ENCODE results near the gene CST3.
A peak's percentile ranks its signal among the peaks of the same experiment; 100 is the strongest.
"Not testable (repeated sequence)": the region's sequence is repeated elsewhere in the genome, so short reads cannot be mapped to it uniquely, and the experiment has no call there.

Gene CST3

DNA sequence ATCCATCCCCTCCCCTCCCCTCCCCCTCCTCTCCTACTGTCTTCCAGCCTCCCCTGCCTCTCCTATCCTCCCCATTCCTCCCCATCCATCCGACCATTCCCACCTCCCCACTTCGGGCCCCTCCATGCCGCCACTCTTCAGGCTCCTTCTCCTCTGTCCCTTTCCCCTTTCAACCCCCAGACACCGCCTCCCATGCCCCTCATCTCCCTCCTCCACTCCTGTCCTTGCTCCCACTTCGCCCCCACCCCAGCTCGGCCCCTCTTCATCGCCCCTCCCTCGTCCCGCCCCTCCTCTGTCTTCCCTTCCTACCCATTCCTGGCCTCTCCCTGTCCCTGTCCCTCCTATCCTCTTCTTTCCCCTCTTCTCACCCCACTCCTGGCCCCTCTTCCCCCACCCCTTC is 554 bp upstream of the CST3 start:
- DNase-seq (ENCODE audit: low read depth), result no peak
- H3K4me3 ChIP-seq (ENCODE audit: low read depth, low read length), result no peak overlapping the region
- TF ChIP-seq, protein P1, sequence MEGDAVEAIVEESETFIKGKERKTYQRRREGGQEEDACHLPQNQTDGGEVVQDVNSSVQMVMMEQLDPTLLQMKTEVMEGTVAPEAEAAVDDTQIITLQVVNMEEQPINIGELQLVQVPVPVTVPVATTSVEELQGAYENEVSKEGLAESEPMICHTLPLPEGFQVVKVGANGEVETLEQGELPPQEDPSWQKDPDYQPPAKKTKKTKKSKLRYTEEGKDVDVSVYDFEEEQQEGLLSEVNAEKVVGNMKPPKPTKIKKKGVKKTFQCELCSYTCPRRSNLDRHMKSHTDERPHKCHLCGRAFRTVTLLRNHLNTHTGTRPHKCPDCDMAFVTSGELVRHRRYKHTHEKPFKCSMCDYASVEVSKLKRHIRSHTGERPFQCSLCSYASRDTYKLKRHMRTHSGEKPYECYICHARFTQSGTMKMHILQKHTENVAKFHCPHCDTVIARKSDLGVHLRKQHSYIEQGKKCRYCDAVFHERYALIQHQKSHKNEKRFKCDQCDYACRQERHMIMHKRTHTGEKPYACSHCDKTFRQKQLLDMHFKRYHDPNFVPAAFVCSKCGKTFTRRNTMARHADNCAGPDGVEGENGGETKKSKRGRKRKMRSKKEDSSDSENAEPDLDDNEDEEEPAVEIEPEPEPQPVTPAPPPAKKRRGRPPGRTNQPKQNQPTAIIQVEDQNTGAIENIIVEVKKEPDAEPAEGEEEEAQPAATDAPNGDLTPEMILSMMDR (IDR thresholded peaks at IDR 0.05; ENCODE audit: low read depth, low read length, missing control alignments), result no peak

DNA sequence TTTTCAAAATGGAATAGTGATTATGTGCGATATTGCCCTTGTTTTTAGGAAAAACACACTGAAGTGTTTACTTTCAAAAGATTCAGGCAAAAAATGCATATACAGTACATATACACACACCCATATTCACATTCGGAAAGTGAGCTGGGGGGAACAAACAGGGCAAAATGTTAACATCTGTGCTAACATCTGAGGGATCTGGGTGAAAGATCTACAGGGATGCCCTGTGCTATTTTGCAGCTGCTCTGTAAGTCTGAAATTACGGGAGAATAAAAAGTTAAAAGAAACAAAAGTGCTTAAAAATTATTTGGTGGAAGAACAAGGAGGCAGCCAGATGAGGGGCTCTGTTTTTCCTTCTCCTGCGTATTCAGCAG is 860 bp downstream of the CST3 start:
- TF ChIP-seq, protein P1 (IDR thresholded peaks at IDR 0.05; ENCODE audit: low read depth, low read length, missing control alignments), result no peak
- no peak for DNase-seq (ENCODE audit: low read depth)
- H3K4me3 ChIP-seq (ENCODE audit: low read depth, low read length), result peak overlapping the region; percentile 75

DNA sequence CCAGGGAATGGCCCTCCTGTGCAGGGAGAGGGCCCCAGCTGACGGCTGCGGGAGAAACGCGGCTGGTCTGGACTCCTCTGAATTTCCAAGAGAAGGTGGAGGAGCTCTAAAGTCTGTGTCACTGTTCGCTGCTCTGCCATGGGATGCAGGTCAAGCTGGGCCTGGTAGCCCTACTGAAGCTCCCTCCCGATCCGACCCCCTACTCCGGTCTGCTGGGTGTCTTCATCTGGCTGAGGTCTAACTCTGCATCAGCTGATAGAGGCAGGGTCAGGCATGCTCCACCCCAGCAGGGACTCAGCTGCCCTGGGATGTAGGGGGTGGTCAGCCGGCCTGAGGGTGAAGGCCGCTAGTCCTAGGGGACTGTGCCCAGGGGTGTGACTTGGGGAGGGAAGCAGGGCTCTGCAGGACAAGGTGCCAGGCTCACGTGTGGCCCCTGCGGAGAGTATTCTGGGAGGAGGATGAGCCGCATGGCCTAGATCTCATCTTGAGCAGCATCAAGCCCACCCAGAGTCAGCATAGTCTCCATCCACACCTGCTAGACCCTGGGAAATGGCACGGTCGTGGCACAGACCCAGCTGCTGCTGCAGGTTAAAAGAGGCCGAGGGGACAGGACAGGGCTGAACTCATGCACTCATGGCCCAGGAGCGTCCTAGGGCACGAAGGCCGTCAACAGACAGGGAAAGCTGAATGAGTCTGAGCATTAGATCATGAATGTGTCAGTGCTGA is 1.4 kb downstream of the CST3 start:
- TF ChIP-seq, protein P1 (IDR thresholded peaks at IDR 0.05; ENCODE audit: low read depth, low read length, missing control alignments), result no peak
- DNase-seq (ENCODE audit: low read depth), result no peak
- H3K4me3 ChIP-seq (ENCODE audit: low read depth, low read length), result no peak overlapping the region

DNA sequence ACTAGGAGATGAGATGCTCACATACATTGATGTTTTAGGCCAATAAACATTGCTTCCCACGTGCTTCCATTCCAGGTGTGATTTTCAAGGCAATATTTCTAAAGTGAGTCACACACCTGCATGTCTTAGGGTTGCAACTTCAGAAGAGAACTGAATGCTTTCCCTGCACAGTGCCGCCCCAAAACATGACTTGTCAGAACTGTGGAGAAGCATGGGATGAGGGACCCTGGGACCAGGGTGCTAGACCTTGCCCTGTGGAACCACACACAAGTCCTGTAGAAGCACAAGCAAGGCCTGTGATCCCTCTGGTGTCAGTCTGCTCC is 2.0 kb downstream of the CST3 start:
- DNase-seq (ENCODE audit: low read depth); H3K4me3 ChIP-seq (ENCODE audit: low read depth, low read length): not testable (repeated sequence)

DNA sequence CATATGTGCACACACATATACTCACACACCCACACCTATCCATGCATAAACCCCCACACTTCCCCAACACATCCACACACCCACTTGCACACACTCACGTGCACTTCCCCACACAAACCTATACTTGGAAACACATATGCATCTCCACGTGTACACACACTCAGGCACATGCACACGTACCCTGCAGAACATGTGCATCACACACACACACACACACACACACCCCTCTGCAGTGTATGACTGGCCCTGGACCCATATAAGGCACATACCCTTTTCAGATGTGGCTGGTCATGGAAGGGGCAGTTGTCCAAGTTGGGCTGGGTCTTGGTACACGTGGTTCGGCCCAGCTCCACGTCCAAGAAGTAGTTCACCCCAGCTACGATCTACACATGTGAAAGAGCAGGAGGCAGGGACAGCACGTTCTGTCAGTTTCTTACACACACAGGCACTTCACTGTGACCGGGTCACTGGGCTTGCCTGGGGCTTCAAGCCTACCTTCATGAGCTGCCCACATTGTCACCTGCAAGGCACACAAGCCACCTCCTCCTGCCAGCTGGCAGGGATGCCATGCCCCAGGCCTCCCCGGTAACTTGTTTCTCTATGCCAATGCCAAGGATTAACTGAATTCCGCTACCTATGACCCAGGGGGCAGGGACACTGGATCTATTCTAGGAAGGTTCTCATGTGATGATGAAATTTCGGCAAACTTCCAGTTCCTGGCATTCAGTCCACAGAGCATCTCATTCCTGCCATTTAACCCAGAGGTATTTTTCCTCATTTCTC is 2.6 kb downstream of the CST3 start:
- H3K4me3 ChIP-seq (ENCODE audit: low read depth, low read length), result no peak overlapping the region
- no peak for DNase-seq (ENCODE audit: low read depth)
- TF ChIP-seq, protein P1 (IDR thresholded peaks at IDR 0.05; ENCODE audit: low read depth, low read length, missing control alignments), result no peak

DNA sequence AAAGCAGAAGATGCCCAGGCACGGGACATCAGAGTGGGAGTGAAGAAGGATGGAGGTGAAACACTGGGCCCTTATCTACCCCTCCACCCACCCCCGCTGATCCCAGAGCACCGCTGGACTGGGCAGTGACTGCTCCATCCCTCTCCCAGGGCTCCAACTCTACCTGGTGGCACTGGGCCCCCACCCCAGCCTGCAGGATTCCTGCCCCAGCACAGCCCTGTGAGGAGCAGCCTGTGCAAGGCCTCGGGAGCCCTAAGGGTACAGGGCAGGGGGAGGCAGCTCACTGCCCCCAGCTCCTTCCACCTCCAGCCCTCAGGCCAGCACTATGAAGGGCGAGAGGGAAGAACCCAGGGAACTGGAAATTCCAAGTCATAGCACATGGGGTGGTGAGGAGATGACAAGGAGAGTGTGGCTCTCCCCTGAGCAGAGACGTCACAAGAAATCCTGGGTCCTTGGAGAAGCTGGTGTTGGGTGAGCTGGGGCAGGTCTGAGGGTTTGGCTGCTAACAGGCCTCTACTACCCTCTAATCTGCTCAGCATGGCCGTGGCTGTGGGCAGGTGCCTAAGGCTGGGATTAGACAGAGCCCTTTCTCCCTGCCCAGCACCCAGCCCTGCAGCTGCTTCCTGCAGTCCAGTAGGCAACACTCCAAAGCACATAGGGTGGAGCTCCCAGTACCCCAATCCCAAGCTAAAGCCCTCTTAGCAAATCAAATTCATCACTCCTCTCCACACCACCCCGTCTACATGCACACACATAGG is 3.5 kb downstream of the CST3 start:
- TF ChIP-seq, protein P1 (IDR thresholded peaks at IDR 0.05; ENCODE audit: low read depth, low read length, missing control alignments), result no peak
- no peak for DNase-seq (ENCODE audit: low read depth)
- H3K4me3 ChIP-seq (ENCODE audit: low read depth, low read length), result no peak overlapping the region

All from GM12864 (cell line).